Measurements from ENCODE around the gene CCNB2.

DNA sequence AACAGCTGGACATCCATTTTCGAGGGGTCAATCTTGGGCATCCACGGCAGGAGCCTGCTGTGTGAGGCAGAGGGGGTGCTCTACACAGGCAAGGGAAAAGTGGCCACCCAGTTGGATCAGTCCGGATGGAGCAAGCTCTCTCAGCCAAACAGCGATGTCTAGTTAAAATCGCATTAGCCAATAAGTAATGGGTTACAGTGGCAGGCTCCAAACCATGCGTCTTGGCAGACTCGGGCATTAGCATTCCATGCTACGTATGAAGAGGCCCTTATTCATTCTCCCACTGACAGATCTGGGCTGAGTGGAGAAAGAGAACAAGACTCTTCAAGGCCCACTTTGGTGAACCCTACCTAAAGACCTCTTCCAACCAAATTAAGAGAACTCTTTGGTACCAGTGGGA lies 49.3 kb downstream of the CCNB2 start:
- TF ChIP-seq EZH2 (IDR thresholded peaks at IDR 0.05) (no peak), POLR2AphosphoS5 (IDR thresholded peaks at IDR 0.05; ENCODE audit: borderline replicate concordance, low read depth, low read length) (no peak), FOXP2 (optimal IDR thresholded peaks at IDR 0.05; ENCODE audit: control extremely low read depth, extremely low read length, insufficient read depth) (no peak)

Measured in SK-N-MC (cell line).